GM06990 (cell line): Measurements from ENCODE around the gene HSP90B1.

Experiments
- DNase-seq: peaks from one replicate; pipeline ENCODE4 v3.0.0-alpha.2; 2011; ENCODE audit not compliant: insufficient read length; ENCODE audit errors: extremely low read depth
- H3K27me3 ChIP-seq: replicated peaks from 2 replicates; pipeline ENCODE4 v1.6.0; 2011; ENCODE audit warnings: low read length; ENCODE audit not compliant: control insufficient read depth, insufficient read depth
- H3K36me3 ChIP-seq: 2 replicates; pipeline ENCODE4 v1.5.1; 2011; ENCODE audit warnings: low read length; ENCODE audit not compliant: control insufficient read depth, insufficient read depth
- H3K4me3 ChIP-seq: replicated peaks from 2 replicates; pipeline ENCODE4 v1.5.1; 2011; ENCODE audit warnings: low read depth, mild to moderate bottlenecking, control low read depth, low read length
- TF ChIP-seq, protein P1 (sequence below): IDR thresholded peaks from 2 replicates; pipeline ENCODE4 v1.5.1; 2011; ENCODE audit warnings: low read length, control low read depth, mild to moderate bottlenecking, inconsistent platforms; ENCODE audit not compliant: insufficient read depth, poor library complexity, severe bottlenecking

Gene HSP90B1

DNA sequence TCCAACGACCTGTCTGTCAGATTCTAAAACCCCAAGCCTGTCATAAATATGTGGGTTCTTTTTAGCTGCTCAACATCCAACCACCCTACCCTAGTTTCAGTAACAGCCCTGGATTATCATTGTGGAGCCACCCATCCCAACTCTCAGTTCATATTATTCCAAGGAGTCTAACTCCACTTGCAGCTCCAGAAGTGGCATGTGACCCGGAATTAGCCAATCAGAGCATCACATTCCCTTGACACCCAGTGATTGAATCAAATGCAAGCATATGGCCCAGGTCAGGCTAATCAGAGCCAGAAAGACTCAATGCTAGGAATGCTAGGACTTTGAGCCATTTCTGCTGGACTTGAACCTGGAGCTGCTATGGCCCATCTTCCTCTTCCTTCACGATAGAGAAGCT, 17.1 kb upstream of the HSP90B1 start:
- Histone ChIP-seq H3K4me3 (no peak overlapping the region), H3K27me3 (no peaks in the 10 kb centered on the region), H3K36me3 (no peaks in the 10 kb centered on the region)
- TF ChIP-seq, protein P1, sequence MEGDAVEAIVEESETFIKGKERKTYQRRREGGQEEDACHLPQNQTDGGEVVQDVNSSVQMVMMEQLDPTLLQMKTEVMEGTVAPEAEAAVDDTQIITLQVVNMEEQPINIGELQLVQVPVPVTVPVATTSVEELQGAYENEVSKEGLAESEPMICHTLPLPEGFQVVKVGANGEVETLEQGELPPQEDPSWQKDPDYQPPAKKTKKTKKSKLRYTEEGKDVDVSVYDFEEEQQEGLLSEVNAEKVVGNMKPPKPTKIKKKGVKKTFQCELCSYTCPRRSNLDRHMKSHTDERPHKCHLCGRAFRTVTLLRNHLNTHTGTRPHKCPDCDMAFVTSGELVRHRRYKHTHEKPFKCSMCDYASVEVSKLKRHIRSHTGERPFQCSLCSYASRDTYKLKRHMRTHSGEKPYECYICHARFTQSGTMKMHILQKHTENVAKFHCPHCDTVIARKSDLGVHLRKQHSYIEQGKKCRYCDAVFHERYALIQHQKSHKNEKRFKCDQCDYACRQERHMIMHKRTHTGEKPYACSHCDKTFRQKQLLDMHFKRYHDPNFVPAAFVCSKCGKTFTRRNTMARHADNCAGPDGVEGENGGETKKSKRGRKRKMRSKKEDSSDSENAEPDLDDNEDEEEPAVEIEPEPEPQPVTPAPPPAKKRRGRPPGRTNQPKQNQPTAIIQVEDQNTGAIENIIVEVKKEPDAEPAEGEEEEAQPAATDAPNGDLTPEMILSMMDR, result no peak
- DNase-seq, result no peak

- no peaks in the 10 kb centered on the region for H3K36me3 ChIP-seq
- no peak overlapping the region for H3K4me3 ChIP-seq
- no peak for DNase-seq
- H3K27me3 ChIP-seq, result no peaks in the 10 kb centered on the region
- TF ChIP-seq, protein P1, result no peak
These were observed 14.9 kb upstream of the HSP90B1 start for GRCh38 chr12:103915306-103915705.

- H3K27me3 ChIP-seq, result no peaks in the 10 kb centered on the region
- DNase-seq, result no peak
- TF ChIP-seq, protein P1, result no peak
These were observed 12.3 kb upstream of the HSP90B1 start for GRCh38 chr12:103917873-103918272.

DNA sequence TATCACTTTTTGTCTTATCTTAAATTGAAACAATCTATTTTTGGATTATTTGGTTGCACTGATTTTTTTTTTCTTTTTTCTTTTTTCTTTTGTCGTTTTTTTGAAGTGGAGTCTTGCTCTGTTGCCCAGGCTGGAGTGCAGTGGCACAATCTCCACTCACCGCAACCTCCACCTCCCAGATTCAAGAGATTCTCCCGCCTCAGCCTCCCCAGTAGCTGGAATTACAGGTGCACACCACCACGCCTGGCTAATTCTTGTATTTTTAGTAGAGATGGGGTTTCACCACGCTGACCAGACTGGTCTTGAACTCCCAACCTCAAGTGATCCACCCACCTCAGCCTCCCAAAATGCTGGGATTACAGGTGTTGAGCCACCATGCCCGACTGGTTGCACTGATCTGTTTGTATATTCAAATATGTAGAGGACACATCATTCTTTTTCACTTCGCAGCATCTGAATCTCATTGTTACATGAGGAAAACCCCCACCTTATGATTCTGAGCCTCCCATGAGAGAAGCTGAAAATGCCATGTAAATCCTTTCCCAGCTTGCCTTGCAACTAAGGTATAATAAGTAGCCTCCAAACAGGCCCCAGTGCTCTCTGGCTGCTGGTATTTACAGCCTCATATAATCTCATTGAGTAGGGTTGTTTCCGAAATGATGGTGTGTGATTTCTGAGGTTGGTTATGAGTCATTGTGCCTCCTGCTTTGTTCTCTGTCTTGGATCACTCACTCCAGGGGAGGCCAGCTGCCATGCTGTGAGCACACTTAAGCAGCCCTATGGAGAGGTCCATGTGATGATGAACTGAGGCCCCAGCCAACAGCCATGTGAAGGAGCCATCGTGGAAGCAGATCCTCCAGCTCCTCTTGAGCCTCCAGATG, 5.2 kb upstream of the HSP90B1 start:
- no peaks in the 10 kb centered on the region for H3K27me3 ChIP-seq
- TF ChIP-seq, protein P1, result no peak
- peak; percentile 84 for DNase-seq
- H3K4me3 ChIP-seq, result peak overlapping the region; percentile 72
- H3K36me3 ChIP-seq, result no peaks in the 10 kb centered on the region

More at GRCh38 chr12:103917873-103918272, 12.3 kb upstream of the HSP90B1 start:
- H3K4me3 ChIP-seq, result no peak overlapping the region
- H3K36me3 ChIP-seq, result no peaks in the 10 kb centered on the region

- peak; percentile 67 for DNase-seq
- TF ChIP-seq, protein P1, result no peak
These were observed 1.5 kb upstream of the HSP90B1 start for GRCh38 chr12:103928682-103929045.

More at GRCh38 chr12:103928682-103929045, 1.5 kb upstream of the HSP90B1 start:
- peak overlapping the region; percentile 66 for H3K4me3 ChIP-seq
- H3K27me3 ChIP-seq, result no peaks in the 10 kb centered on the region
- H3K36me3 ChIP-seq, result peaks cover 4% of the 10 kb centered on the region
